ENCODE measurements around the gene FDX1.
"Not testable (repeated sequence)": the region's sequence is repeated elsewhere in the genome, so short reads cannot be mapped to it uniquely, and the experiment has no call there.

DNA sequence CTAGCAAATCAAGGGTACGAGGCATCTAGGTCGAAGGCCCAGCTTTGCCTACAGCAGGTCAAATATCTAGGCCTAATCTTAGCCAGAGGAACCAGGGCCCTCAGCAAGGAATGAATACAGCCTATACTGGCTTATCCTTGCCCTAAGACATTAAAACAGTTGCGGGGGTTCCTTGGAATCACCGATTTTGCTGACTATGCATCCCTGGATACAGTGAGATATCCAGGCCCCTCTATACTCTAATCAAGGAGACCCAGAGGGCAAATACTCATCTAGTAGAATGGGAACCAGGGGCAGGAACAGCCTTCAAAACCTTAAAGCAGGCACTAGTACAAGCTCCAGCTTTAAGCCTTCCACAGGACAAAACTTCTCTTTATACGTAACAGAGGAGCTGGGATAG lies 26.2 kb upstream of the FDX1 start:
- TF ChIP-seq CTCF, POLR2A (IDR thresholded peaks at IDR 0.05): not testable (repeated sequence)

All from adrenal gland (tissue), 5 donors.